Measurements from ENCODE around the gene FBXL14. TPM values are rescaled to one million over a fixed set of nuclear protein-coding genes. Genes with fewer than 3 reads are reported as not detected.

The FBXL14 gene
- total RNA-seq (10 to 100 TPM; 12.6 to 23.0 TPM), polyA plus RNA-seq (10 to 100 TPM in 1 of 2 donors, 1 to 10 TPM in 1; 4.4 to 13.6 TPM)
- long read RNA-seq, donor 1: 0 reads
- long read RNA-seq, donor 2: 0 reads
- long read RNA-seq, donor 3, partial matches to known transcripts: 5 of 5 reads
- long read RNA-seq, donor 3, other reads (novel, unspliced or antisense): 0 of 5 reads
- long read RNA-seq, donor 4, partial matches to known transcripts: 9 of 9 reads
- long read RNA-seq, donor 4, other reads (novel, unspliced or antisense): 0 of 9 reads
- long read RNA-seq, donor 5: 0 reads

- DNase-seq (peak; percentile 94 to 97 (median 95)), ATAC-seq (ENCODE audit: insufficient read depth, low FRiP score) (peak; percentile 81)
- H3K4me1 ChIP-seq (ENCODE audit: control insufficient read depth in 5 of 5, insufficient read depth in 5 of 5, low read length in 5 of 5): peaks cover 6 to 51% (median 25%) of the 10 kb centered on the region in 5 donors
- H3K36me3 ChIP-seq (ENCODE audit: control insufficient read depth in 4 of 4, insufficient read depth in 4 of 4, low read length in 4 of 4): peaks cover 0 to 5% (median 0%) of the 10 kb centered on the region in 4 donors
- no peaks in the 10 kb centered on the region for H3K27me3 ChIP-seq (ENCODE audit: control insufficient read depth in 3 of 3, insufficient read depth in 3 of 3, low read length in 2 of 3)
- no peak for TF ChIP-seq CTCF (IDR thresholded peaks at IDR 0.05; ENCODE audit: control extremely low read depth, extremely low read depth)
- H3K27ac ChIP-seq (ENCODE audit: low read depth in 1 of 2, low read length in 1 of 2): peak within 1 kb of the TSS; percentile 95 to 96
- WGBS, 2 donors: 0 to 1% methylated on average over 59 to 115 of the region's 115 CpGs
- H3K9me3 ChIP-seq (ENCODE audit: control insufficient read depth in 4 of 4, insufficient read depth in 3 of 4, low read length in 3 of 4): no peaks in the 10 kb centered on the region
- H3K9ac ChIP-seq (ENCODE audit: insufficient read depth in 1 of 2, low read length in 2 of 2): peak within 1 kb of the TSS; percentile 26 to 81
- H3K4me3 ChIP-seq: peak within 1 kb of the TSS; percentile 69
Observed at GRCh38 chr12:1594261-1595025, at the start of gene FBXL14. FBXL14 (minus strand) TSS chr12:1594581; CDS start chr12:1594066, 515 bp downstream.

GRCh38 chr12:1643905-1644533, 49.6 kb upstream of the FBXL14 start:
- 60 to 63% methylated on average over 7 of the region's 7 CpGs for WGBS, 2 donors
- DNase-seq (peak in 2 of 3 donors; percentile 35), ATAC-seq (ENCODE audit: insufficient read depth, low FRiP score) (no peak)
- Histone ChIP-seq H3K27me3 (ENCODE audit: control insufficient read depth in 3 of 3, insufficient read depth in 3 of 3, low read length in 2 of 3) (no peaks in the 10 kb centered on the region), H3K9ac (ENCODE audit: insufficient read depth in 1 of 2, low read length in 2 of 2) (no peak overlapping the region), H3K9me3 (ENCODE audit: control insufficient read depth in 4 of 4, insufficient read depth in 3 of 4, low read length in 3 of 4) (no peaks in the 10 kb centered on the region), H3K4me1 (ENCODE audit: control insufficient read depth in 5 of 5, insufficient read depth in 5 of 5, low read length in 5 of 5) (peaks cover 0 to 17% (median 7%) of the 10 kb centered on the region in 5 donors), H3K36me3 (ENCODE audit: control insufficient read depth in 4 of 4, insufficient read depth in 4 of 4, low read length in 4 of 4) (peaks cover 0 to 12% (median 2%) of the 10 kb centered on the region in 4 donors), H3K4me3 (no peak overlapping the region), H3K27ac (ENCODE audit: low read depth in 1 of 2, low read length in 1 of 2) (no peak overlapping the region)
- no peak for TF ChIP-seq CTCF (IDR thresholded peaks at IDR 0.05; ENCODE audit: control extremely low read depth, extremely low read depth)

GRCh38 chr12:1643043-1643442, 48.7 kb upstream of the FBXL14 start:
- TF ChIP-seq CTCF (IDR thresholded peaks at IDR 0.05; ENCODE audit: control extremely low read depth, extremely low read depth): no peak
- DNase-seq (no peak), ATAC-seq (ENCODE audit: insufficient read depth, low FRiP score) (no peak)
- WGBS, 2 donors: 94 to 97% methylated on average over 9 of the region's 9 CpGs
- Histone ChIP-seq H3K27me3 (ENCODE audit: control insufficient read depth in 3 of 3, insufficient read depth in 3 of 3, low read length in 2 of 3) (no peaks in the 10 kb centered on the region), H3K36me3 (ENCODE audit: control insufficient read depth in 4 of 4, insufficient read depth in 4 of 4, low read length in 4 of 4) (peaks cover 0 to 8% (median 2%) of the 10 kb centered on the region in 4 donors), H3K27ac (ENCODE audit: low read depth in 1 of 2, low read length in 1 of 2) (no peak overlapping the region), H3K9ac (ENCODE audit: insufficient read depth in 1 of 2, low read length in 2 of 2) (no peak overlapping the region), H3K4me3 (no peak overlapping the region), H3K4me1 (ENCODE audit: control insufficient read depth in 5 of 5, insufficient read depth in 5 of 5, low read length in 5 of 5) (peaks cover 0 to 17% (median 7%) of the 10 kb centered on the region in 5 donors), H3K9me3 (ENCODE audit: control insufficient read depth in 4 of 4, insufficient read depth in 3 of 4, low read length in 3 of 4) (peaks cover 0 to 2% (median 0%) of the 10 kb centered on the region in 4 donors)
